Stimulated activated naive CD8-positive, alpha-beta T cell treated with anti-CD3 and anti-CD28 coated beads, Interleukin-15, Interleukin-2, amounts not matched to agents 100 ng/mL and 50 ng/mL, for 24 hours (primary cell): Measurements from ENCODE around the gene TRPM5.

Source experiments
- H3K27ac Mint-ChIP-seq: one replicate; pipeline ENCODE4 v1.8.0; 2021; ENCODE audit warnings: mild to moderate bottlenecking, mixed read lengths
- H3K27me3 Mint-ChIP-seq: one replicate; pipeline ENCODE4 v1.8.0; 2021; ENCODE audit warnings: mixed read lengths
- H3K36me3 Mint-ChIP-seq: one replicate; pipeline ENCODE4 v1.8.0; 2021; ENCODE audit warnings: low read depth, mixed read lengths
- H3K4me1 Mint-ChIP-seq: one replicate; pipeline ENCODE4 v1.8.0; 2021; ENCODE audit warnings: low read depth, mixed read lengths
- H3K4me3 Mint-ChIP-seq: one replicate; pipeline ENCODE4 v1.8.0; 2021; ENCODE audit warnings: mild to moderate bottlenecking, mixed read lengths
- H3K9me3 Mint-ChIP-seq: one replicate; pipeline ENCODE4 v1.8.0; 2021; ENCODE audit warnings: mixed read lengths

The TRPM5 gene

DNA sequence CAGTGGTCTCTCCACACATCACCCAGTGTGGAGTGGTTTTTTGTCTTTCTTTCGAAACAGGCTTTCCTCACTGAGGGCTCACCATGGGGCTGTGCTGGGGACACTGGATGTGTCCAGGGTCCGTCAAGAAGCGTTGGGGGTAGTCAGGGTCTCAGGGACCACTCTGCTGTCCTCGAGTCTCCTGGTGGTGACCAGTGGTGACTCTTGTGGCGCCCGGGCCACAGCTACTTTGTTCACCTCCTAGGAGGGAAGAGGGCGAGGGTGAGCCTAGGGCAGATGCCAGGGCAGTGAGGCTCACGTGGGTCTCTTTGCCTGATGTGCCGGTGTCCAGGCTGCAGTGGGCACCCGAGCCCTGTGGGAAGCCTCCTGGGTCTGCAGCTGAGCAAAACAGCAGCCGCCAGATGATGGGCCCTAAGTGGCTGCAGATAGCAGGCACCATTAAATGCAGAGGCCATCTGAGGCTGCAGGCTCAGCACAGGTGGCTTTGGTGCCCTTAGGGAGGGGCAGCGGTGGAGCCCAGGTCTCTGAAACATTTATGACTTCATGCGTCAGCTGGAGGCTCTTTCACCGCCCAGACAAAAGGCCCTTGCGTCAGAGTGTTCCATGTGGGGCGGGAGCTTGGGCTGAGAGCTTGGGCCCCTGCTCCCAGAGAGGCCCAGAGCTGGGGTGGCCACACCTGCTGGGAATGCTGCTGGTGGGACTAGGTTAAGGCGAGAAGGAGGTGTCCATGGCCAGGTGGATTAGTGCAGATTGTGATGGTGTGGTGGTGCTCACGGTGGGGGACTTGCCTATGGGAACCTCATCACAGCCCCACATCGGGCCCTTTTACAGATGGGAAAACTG lies 30.0 kb upstream of the TRPM5 start:
- peaks cover 22% of the 10 kb centered on the region for H3K36me3 Mint-ChIP-seq
- no peak overlapping the region for H3K27ac Mint-ChIP-seq
- H3K9me3 Mint-ChIP-seq, result peaks cover 12% of the 10 kb centered on the region
- no peak overlapping the region for H3K4me3 Mint-ChIP-seq
- no peaks in the 10 kb centered on the region for H3K27me3 Mint-ChIP-seq
- H3K4me1 Mint-ChIP-seq, result peaks cover 11% of the 10 kb centered on the region

GRCh38 chr11:2473361-2474058 lies 29.2 kb upstream of the TRPM5 start:
- no peaks in the 10 kb centered on the region for H3K27me3 Mint-ChIP-seq

GRCh38 chr11:2472428-2473186 lies 28.3 kb upstream of the TRPM5 start:
- Mint-ChIP-seq H3K27me3 (no peaks in the 10 kb centered on the region), H3K4me3 (no peak overlapping the region), H3K4me1 (peaks cover 19% of the 10 kb centered on the region), H3K9me3 (peaks cover under 1% of the 10 kb centered on the region), H3K27ac (no peak overlapping the region), H3K36me3 (peaks cover 7% of the 10 kb centered on the region)

More at GRCh38 chr11:2473361-2474058, 29.2 kb upstream of the TRPM5 start:
- Mint-ChIP-seq H3K9me3 (peaks cover 9% of the 10 kb centered on the region), H3K27ac (no peak overlapping the region), H3K36me3 (peaks cover 15% of the 10 kb centered on the region), H3K4me1 (peaks cover 18% of the 10 kb centered on the region), H3K4me3 (no peak overlapping the region)

GRCh38 chr11:2471804-2472096 lies 27.4 kb upstream of the TRPM5 start:
- H3K27me3 Mint-ChIP-seq, result no peaks in the 10 kb centered on the region
- peaks cover under 1% of the 10 kb centered on the region for H3K36me3 Mint-ChIP-seq
- H3K4me3 Mint-ChIP-seq, result no peak overlapping the region
- H3K4me1 Mint-ChIP-seq, result peaks cover 28% of the 10 kb centered on the region
- no peak overlapping the region for H3K27ac Mint-ChIP-seq
- H3K9me3 Mint-ChIP-seq, result no peaks in the 10 kb centered on the region

DNA sequence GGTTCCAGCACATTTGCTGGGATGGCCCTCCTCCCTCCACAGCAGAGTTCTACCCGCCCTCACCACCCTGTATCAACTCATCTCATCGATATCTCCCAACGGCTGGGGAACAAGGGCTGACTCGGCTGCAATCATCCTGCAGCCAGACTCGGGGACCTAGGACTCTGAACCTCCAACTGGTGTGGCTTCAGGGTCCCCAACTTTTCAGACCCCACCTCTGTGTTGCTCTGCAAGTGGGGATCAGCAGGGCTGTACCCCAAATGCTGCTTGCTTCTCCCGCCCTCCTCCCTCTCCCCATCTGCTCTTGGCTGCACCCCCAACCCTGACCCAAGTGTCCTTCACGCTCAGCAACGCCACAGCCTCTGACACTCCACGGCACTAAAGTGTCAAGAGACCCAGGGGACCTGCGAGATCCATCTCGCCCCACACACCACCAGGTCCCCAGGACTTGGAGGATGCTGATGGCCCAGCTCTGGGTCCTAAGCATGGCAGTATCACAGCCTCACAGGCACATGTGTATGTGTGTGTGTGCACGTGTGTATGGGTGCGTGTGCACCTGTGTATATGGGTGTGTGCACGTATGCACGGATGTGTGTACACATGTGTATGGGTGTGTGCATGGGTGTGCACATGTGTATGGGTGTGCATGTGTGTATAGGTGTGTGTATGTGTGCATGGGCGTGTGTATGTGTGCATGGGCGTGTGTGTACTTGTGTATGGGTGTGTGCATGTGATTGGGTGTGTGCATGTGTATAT lies 26.9 kb upstream of the TRPM5 start:
- Mint-ChIP-seq H3K4me1 (peaks cover 32% of the 10 kb centered on the region), H3K9me3 (no peaks in the 10 kb centered on the region), H3K4me3 (no peak overlapping the region), H3K36me3 (no peaks in the 10 kb centered on the region), H3K27me3 (no peaks in the 10 kb centered on the region), H3K27ac (no peak overlapping the region)

GRCh38 chr11:2470495-2470894 lies 26.2 kb upstream of the TRPM5 start:
- H3K36me3 Mint-ChIP-seq, result no peaks in the 10 kb centered on the region
- no peaks in the 10 kb centered on the region for H3K9me3 Mint-ChIP-seq
- H3K27me3 Mint-ChIP-seq, result no peaks in the 10 kb centered on the region
- no peak overlapping the region for H3K4me3 Mint-ChIP-seq
- H3K4me1 Mint-ChIP-seq, result peaks cover 36% of the 10 kb centered on the region
- no peak overlapping the region for H3K27ac Mint-ChIP-seq

DNA sequence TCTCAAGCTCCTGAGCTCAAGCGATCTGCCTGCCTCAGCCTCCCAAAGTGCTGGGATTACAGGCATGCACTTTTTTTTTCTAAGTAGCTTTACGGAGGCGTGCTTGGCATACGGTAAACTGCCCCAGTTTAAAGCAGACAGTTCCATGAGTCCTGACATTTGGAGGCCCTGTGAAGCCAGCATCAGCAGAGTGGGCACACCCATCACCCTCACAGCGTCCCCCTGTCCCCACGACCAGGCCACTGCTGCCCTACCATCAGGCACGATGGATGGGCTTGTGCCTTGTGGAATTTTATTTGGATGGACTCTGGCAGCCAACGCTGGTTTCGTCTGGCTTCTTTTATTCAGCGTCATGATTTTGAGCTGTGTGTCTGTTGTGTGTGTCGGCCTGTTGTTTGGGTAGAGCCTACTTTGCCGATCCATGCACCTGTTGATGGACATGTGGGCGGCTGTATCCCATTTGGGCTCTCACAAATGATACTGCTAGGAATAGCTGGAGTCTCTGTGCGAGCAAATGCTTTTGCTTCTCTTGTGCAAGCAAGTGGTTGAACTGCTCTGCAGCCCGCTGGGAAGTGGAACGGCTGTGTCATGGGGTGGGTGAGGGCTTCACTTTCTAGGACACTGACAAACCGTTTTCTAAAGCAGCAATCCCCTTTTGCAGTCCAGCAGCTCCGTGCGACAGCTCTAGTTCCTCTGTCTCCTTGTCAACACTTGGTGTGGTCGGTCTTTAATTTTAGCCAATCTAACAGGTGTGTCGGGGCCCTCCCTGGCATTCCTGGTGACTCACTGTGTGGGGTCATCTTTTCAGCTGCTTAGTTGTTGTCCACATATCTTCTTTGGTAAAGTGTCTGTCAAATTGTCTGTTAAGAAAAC lies 24.3 kb upstream of the TRPM5 start:
- Mint-ChIP-seq H3K4me1 (peaks cover 38% of the 10 kb centered on the region), H3K27ac (no peak overlapping the region), H3K9me3 (no peaks in the 10 kb centered on the region), H3K4me3 (no peak overlapping the region), H3K36me3 (no peaks in the 10 kb centered on the region), H3K27me3 (no peaks in the 10 kb centered on the region)

DNA sequence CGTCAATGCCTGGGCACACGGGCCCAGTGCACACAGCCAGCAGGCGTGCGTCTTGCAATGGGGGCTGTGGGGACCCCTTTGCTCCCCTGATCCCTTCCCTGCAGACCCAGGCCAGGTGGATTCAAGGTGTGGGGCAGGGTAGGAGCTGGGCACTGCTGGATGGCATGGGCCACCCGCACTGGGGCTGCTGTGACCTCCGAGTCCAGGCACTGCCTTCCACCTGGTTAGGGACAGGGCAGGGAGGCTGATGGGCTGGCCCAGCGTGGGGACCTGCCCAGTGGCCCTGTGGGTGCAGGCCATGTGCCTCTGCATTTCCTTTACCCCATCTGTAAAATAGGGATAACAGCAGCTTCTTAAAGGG lies 23.4 kb upstream of the TRPM5 start:
- H3K4me3 Mint-ChIP-seq, result no peak overlapping the region
- no peaks in the 10 kb centered on the region for H3K36me3 Mint-ChIP-seq
- H3K27ac Mint-ChIP-seq, result no peak overlapping the region
- H3K27me3 Mint-ChIP-seq, result no peaks in the 10 kb centered on the region
- no peaks in the 10 kb centered on the region for H3K9me3 Mint-ChIP-seq
- H3K4me1 Mint-ChIP-seq, result peaks cover 45% of the 10 kb centered on the region

- H3K36me3 Mint-ChIP-seq, result no peaks in the 10 kb centered on the region
- no peaks in the 10 kb centered on the region for H3K27me3 Mint-ChIP-seq
- peaks cover 44% of the 10 kb centered on the region for H3K4me1 Mint-ChIP-seq
- H3K27ac Mint-ChIP-seq, result no peak overlapping the region
- peak overlapping the region; percentile 5 for H3K4me3 Mint-ChIP-seq
- H3K9me3 Mint-ChIP-seq, result no peaks in the 10 kb centered on the region
These were observed 22.8 kb upstream of the TRPM5 start for GRCh38 chr11:2466869-2467694.

DNA sequence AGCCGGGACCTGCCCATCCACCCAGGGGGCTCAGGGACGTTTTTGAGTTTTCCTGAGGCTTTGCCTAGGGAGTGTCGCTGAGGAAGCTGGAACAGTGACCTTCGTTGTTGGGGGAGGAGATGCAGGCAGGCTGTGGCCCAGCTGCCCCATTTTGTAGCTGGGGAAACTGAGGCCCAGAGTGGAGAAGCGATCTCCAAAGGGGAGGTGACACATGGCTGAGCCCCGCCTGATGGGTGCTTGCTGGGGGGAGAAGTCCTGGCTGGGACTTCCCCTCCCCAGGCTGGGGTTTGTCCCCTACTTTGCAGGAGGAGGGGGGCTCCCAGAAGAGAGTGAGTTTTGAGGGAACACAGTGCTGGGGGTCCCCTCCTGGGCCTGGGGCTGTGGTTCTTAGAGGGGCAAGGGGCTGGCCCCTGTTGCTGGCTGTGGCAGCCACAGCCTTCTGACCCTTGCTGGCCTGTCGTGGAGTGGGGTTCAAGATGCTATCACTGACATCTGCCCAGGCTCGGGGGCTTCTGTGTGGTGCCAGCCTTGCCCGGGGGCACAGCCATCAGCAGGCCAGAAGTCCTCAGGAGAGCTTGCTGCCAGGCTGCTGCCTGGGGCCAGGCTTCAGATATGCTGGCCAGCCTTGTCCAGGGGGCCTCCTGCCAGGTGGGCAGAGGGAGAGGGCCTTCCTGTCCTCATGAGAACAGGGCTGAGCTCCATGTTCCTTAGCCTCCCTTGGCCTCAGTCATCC lies 21.9 kb upstream of the TRPM5 start:
- Mint-ChIP-seq H3K4me3 (no peak overlapping the region), H3K9me3 (no peaks in the 10 kb centered on the region), H3K27me3 (no peaks in the 10 kb centered on the region), H3K27ac (no peak overlapping the region), H3K36me3 (no peaks in the 10 kb centered on the region), H3K4me1 (peaks cover 37% of the 10 kb centered on the region)

- Mint-ChIP-seq H3K36me3 (no peaks in the 10 kb centered on the region), H3K27me3 (no peaks in the 10 kb centered on the region), H3K27ac (no peak overlapping the region), H3K4me3 (no peak overlapping the region), H3K4me1 (peaks cover 37% of the 10 kb centered on the region), H3K9me3 (no peaks in the 10 kb centered on the region)
These were observed 21.1 kb upstream of the TRPM5 start for GRCh38 chr11:2465202-2466068.

- no peaks in the 10 kb centered on the region for H3K27me3 Mint-ChIP-seq
- H3K27ac Mint-ChIP-seq, result no peak overlapping the region
- no peak overlapping the region for H3K4me3 Mint-ChIP-seq
- H3K4me1 Mint-ChIP-seq, result peaks cover 37% of the 10 kb centered on the region
- no peaks in the 10 kb centered on the region for H3K9me3 Mint-ChIP-seq
- no peaks in the 10 kb centered on the region for H3K36me3 Mint-ChIP-seq
These were observed 20.3 kb upstream of the TRPM5 start for GRCh38 chr11:2464451-2465165.
